K562 (cell line): ENCODE results near the gene MORC1.

ENCODE experiments used
- ZBTB17 ChIP-seq: fragments of 450-650 bp; formaldehyde crosslinking; IDR thresholded peaks from 2 replicates; pipeline ENCODE4 v1.4.0; 2020; ENCODE audit warnings: mild to moderate bottlenecking
- ZFP91 ChIP-seq: sonication (generic); formaldehyde crosslinking; IDR thresholded peaks from 2 replicates; pipeline ENCODE4 v1.8.0; 2022; ENCODE audit warnings: mild to moderate bottlenecking, missing genetic modification reagents

GRCh38 chr3:109073116-109073515, 44.8 kb downstream of the MORC1 start:
- TF ChIP-seq ZBTB17 (CRISPR knock-in tag) (no peak), ZFP91 (CRISPR knock-in tag) (no peak)
